WI38 (cell line): ENCODE data around the gene SNX9.

ENCODE experiments used
- H3K4me3 ChIP-seq: 2 replicates; pipeline ENCODE4 v1.5.1; 2011; ENCODE audit warnings: low read depth, mild to moderate bottlenecking, control low read depth, low read length
- TF ChIP-seq, protein P1 (sequence below): IDR thresholded peaks from 2 replicates; pipeline ENCODE4 v1.5.1; 2012; ENCODE audit warnings: low read depth, mild to moderate bottlenecking, control low read depth, low read length

Gene SNX9

DNA sequence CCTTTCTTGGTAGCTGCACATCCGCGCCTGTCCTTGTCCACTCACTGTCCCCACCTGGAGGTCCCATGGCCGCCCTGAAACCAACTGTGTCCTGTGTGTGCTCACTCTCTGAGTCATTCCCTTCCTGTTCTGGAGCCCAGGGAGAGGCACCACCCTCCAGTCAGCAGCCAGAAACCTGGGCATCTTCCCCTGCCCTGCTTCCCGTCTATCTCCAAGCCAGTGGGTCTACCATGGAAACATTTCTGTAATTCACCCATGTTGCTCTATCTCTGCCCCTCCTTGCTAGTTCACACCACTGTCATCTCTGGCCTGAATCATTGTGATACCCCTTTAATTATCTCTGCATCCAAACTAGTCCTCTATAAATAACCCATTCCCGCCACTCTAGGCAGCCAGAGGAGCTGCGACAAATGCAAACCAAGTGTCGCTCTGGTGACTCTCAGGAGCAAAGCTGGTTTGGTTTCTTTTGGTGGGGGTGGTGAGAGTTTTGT lies 129.9 kb downstream of the SNX9 start:
- TF ChIP-seq, protein P1, sequence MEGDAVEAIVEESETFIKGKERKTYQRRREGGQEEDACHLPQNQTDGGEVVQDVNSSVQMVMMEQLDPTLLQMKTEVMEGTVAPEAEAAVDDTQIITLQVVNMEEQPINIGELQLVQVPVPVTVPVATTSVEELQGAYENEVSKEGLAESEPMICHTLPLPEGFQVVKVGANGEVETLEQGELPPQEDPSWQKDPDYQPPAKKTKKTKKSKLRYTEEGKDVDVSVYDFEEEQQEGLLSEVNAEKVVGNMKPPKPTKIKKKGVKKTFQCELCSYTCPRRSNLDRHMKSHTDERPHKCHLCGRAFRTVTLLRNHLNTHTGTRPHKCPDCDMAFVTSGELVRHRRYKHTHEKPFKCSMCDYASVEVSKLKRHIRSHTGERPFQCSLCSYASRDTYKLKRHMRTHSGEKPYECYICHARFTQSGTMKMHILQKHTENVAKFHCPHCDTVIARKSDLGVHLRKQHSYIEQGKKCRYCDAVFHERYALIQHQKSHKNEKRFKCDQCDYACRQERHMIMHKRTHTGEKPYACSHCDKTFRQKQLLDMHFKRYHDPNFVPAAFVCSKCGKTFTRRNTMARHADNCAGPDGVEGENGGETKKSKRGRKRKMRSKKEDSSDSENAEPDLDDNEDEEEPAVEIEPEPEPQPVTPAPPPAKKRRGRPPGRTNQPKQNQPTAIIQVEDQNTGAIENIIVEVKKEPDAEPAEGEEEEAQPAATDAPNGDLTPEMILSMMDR = no peak
- no peak overlapping the region for H3K4me3 ChIP-seq

DNA sequence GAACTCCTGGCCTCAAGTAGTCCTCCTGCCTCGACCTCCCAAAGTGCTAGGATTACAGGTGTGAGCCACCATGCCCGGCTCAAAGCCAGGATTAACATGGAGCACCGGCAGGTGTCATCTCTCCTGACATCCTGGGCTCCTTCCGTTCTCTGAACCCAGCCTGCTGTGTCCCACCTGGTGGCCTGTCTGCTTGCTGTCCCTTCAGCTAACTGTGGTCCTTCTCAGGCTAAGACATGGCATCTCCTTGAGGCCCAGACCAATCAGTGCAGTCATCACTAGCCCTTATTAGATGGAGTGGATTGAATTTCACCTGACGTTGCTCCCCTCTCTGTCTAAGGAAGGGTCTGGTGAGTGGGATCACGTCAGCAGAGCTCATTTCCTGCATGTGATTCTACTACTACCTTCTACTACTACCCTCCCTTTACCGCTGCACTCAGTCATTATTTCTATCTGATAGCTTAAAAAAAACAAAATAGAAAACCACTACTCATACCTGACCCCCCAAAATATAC lies 130.6 kb downstream of the SNX9 start:
- no peak overlapping the region for H3K4me3 ChIP-seq
- TF ChIP-seq, protein P1 = no peak

DNA sequence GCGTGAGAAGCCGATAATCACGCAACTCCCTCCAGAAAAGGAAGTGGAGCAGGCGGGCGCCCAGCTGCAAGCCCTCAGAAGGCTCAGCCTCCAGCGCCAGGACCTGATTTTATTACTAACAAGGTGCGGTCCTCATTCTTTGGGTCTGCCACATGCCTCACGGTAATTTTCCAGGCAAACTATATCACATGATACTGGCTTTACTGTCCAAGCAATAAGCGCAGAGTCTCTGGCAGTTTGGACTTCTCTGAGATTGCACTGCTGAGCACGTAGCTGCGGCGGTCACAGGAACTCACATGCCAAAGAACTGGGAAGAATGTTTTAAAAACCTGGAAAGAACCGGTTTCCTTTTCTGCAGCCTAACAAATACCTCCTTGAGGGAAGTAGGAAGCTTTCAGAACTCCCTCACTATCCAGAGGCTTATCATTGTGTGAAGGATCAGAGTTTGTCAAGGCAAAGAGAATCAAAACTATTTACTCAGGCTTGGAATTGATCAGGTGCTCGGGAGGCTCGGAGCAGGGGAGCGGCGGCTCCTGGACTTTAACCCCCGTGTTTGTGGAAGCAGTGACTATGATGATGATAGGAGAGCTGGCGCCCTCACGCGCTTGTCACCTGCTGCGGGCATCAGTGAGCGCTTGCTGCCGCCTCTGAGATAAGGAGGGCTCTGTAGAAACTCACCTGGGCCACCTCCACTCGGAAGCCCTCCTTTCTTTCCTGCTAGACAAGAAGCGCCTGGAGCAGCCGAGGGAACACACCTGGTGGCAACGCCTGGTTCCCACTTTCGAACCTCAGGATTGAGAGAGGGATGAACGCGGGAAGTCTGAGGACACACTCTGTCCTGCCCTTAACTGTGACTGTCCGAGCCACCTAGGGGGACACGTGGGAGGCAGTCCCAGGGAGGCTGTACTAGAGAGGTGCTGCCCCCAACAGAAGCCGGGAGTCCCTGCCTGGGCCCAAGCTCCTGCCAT lies 131.4 kb downstream of the SNX9 start:
- H3K4me3 ChIP-seq = no peak overlapping the region
- TF ChIP-seq, protein P1 = no peak

DNA sequence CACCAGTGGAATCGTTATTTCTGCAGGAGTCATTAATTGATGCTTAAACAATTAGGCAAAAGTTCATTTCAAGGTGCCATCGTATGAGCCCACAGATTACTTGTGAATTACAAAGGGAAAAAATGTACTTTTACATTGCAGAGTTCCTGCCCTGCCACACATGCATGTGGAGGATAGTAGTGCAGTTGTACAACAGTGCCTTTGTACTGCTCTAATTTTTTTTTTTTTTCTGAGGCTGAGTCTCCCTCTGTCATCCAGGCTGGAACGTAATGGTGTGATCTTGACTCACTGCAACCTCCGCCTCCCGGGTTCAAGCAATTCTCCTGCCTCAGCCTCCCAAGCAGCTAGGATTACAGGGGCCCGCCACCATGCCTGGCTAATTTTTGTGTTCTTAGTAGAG lies 132.6 kb downstream of the SNX9 start:
- H3K4me3 ChIP-seq = no peak overlapping the region
- TF ChIP-seq, protein P1 = no peak

DNA sequence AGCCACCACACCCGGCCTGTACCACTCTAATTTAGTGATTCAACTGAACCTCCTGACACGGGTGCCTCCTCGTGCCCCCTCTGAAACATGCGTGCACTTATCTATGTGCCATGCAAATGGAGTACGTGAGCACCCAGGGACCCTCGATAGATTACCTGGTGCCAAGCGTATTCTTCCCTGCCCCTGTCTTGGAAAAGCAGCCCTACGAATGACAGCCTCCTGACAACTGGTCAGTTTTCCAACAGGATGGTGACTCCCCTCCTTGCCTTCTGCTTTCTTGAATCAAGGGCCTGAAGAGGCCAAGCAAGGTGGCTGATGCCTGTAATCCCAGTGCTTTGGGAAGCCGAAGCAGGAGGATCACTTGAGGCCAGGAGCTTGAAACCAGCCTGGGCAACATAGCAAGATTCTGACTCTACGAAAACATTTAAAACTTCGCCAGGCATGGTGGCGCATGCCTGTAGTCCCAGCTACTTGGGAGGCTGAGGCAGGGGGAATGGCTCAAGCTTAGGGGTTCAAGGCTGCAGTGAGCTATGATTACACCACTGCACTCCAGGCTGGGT lies 133.2 kb downstream of the SNX9 start:
- TF ChIP-seq, protein P1 = no peak
- H3K4me3 ChIP-seq = no peak overlapping the region

DNA sequence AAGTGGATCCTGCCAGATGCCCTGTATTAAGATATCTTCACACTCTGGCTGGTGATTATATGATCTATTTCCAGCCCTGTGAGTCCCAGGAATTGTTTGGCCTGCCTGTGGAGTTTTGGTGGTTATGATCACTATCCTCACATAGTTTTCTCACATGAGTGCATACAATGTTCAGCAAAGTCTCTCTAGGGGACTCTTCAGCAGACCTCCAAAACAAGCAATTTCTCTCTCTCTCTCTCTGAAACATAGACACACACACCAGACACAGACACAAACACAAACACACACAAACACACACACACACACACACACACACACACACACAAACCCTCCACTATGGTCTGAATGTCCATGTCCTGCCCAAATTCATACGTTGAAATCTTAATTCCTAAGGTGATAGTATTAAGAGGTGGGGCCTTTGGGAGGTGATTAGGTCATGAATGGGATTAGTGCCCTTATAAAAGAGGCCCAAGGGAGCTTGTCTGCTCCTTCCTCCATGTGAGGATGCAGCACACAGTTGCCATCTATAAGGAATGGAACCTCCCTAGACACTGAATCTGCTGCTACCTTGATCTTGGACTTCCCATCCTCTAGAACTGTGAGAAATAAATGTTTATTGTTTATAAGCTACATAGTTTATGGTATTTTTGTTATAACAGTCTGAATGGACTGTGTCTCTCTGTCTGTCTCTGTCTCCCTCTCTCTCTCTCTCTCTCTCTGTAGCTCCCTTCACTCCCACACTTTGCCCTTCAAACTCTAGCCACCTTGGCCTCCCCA lies 136.6 kb downstream of the SNX9 start:
- H3K4me3 ChIP-seq = no peak overlapping the region
- TF ChIP-seq, protein P1 = no peak
